CD4-positive, alpha-beta T cell treated with Interleukin-4 for 4 hours (primary cell): Measurements from ENCODE around the gene OPA3.
"Not testable (repeated sequence)": the region's sequence is repeated elsewhere in the genome, so short reads cannot be mapped to it uniquely, and the experiment has no call there.

Experiments
- DNase-seq: peaks from one replicate; pipeline ENCODE4 v3.0.0-alpha.2; 2020

The OPA3 gene

DNA sequence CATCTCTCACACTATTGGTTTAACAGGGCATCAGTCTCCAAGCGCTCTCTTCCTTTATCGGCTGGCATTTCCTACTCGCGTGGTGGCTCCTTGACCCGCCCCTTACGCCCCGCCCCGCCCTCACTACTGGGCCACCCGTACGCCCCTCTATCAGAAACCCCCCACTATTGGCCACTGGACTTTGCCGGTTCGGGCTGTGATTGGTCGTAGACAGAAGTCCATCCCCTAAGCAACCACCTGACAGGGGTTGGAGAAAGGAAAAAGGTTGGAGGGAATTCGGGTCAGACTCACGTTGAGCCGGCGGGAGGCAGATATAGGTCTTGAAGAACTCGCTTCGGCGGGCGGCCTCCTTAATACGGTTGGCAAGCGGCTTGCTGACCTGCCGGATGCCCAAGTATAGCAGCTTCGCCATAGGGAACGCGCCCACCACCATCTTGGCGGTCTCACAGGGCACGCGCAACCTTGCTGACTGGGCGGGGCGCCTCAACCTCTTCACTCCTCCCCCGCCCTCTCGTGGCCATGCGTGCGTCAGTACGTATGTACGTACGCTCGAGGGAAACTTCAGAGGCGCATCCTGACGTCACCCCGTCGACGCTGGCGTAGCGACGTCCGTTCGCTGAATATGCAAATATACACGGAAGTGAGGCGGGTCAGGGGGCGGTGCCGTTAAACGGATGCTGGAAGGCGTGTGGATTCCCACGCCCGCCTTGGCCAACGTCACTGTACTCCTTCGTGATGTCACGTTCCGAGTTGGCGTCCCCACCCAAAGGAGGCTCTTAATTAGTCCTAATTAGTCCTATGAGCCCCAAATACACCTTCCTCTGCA, at the start of gene OPA3:
OPA3 (minus strand) TSS at position 471 of the 826 bp plus-strand sequence; CDS start at position 433, 38 bp downstream.
- DNase-seq: peak; percentile 99

DNA sequence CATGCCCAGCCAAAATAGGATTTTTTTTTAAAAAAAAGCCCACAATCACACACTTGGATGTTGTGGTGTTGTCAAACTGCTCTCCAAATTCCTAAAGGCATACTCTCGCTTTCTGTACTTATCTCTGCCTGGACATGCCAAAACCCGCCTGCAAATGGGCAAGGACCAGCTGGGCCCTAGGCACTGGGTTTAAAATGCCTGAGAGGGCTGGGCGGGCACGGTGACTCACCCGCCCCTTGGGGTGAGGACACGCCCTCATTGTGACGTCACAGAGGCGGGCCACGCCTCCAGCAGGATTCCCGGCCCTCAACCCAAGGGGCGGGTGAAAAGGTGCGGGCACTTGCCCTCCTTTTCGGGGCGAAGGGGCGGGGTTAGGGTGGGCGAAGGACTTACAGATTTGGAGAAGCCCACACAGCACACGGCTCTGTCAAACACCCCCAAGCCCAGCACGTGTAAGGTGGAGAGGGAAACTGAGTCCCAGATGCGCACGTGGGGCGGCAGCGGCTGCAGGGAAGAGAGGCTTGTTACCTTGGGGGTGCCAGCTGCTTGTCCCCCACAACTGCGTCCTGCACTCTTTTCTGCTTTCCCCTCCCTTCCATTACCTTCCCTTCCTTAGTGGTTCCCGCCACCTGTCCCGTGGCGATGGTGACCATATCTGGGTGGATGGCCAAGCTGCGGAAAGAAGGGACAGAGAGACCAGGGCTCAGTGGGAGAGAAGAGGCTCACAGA, 48.0 kb upstream of the OPA3 start:
- DNase-seq: peak; percentile 2

DNA sequence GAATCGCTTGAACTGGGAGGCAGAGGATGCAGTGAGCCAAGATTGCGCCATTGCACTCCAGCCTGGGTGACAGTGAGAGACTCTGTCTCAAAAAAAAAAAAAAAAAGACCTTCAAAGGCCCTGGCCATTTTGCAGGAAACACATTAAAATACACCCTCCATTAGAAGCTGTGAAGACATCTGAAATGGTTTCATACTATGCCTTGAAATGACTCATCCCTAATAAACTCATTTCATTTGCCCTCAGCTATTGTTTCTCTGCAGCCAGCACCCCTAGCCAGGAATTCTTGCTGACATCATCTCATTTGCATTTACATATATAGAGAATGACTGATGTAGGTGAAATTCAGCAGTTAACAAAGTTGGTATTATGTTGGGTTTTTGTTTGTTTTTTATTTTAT, 45.9 kb upstream of the OPA3 start:
- DNase-seq: peak; percentile 9

DNA sequence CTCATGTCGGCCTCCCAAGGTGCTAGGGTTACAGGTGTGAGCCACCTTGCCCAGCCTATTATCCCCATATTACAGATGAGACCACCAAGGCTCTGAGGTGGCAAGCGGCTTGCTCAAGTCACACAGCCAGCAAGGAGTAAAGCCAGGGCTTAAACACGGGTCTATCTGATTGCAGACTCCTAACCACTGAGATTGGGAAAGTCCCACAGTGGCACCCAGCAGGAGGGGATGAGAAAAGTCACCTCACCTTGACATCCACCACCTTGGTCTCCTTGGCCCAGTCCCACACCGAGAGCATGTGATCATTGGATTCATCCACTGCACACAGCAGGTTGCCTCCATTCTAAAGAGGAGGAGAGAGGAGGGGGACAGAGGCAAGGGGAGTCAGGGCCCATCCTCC, 45.1 kb upstream of the OPA3 start:
- DNase-seq: no peak

DNA sequence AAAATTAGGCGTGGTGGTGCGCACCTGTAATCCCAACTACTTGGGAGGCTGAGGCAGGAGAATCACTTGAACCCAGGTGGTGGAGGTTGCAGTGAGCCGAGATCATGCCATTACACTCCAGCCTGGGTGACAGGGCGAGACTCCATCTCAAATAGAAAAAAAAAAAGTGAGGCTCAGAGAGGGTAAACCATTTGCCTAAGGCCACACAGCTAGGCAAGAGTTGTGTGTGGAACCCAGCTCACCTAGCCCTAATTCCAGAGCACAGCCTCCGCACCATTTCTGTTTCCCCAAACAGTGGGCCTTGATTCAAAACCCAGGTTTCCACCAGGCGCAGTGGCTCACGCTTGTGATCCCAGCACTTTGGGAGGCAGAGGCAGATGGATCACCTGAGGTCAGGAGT, 43.6 kb upstream of the OPA3 start:
- DNase-seq: not testable (repeated sequence)

DNA sequence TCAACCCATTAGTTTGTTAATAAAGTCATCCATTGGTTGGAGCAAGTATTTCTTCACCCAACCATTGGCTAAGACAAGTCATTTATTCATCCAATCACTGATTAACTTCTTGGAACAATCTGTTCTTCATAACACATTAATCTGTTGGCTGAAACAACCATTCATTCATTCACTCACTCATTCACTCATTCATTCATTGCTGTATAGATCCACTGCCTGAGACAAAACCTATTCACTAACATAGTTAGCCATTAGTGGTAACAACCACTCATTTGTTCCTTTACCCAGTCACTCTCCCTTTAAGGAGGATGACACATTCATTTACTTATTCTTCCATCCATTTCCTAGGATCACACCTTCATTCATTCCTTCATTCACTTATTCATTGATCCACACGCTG, 39.4 kb upstream of the OPA3 start:
- DNase-seq: no peak

DNA sequence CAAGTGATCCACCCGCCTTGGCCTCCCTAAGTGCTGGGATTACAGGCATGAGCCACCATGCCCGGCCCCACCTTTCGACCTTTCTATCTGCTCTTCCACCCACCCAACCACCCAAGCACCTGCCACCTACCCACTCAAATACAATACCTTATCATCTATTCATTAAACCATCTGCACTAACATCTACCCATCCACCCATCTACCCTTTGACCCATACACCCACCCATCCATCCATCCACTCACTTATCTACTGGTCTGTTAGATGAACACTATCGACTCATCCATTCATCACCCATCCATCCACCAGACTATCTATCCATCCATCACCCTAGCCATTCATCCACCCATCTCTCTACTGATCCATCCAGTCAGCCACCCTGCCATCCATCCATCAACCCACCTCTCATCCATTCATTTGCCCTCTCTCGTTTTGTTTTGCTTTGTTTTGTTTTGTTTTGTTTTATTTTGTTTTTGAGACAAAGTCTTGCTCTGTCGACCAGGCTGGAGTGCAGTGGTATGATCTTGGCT, 37.4 kb upstream of the OPA3 start:
- DNase-seq: no peak

DNA sequence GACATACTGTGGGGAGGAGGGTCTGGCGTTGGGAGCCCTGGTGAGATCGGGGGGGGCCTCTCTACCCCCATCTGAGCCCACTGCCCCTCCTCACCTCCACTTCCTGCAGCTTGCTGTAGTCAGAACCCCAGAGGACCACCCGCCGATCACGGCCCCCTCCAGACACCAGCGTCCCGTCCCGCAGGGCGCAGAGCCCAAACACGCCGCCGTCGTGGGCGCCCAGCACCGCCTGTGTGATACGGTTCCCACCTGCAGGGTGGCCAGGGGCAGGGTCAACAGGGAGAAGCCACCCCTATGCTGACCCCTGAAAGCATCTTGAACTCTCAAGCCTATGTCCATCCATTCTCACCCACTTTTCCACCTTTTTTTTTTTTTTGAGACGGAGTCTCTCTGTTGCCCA, 36.8 kb upstream of the OPA3 start:
- no peak for DNase-seq

DNA sequence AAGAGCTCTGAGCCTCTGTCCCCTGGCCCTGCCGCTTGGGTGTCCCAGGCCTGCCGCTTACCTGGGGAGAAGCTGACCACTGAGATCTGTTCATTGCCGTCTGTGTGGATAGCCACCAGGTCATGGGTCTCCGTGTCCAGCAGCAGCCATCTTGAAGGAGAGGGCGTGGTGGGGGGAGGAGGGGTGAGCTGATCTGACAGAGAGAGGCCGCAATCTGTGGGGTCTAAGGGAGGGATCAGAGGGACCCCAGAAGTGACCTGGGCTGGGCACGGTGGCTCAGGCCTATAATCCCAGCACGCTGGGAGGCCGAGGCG, 32.1 kb upstream of the OPA3 start:
- no peak for DNase-seq

DNA sequence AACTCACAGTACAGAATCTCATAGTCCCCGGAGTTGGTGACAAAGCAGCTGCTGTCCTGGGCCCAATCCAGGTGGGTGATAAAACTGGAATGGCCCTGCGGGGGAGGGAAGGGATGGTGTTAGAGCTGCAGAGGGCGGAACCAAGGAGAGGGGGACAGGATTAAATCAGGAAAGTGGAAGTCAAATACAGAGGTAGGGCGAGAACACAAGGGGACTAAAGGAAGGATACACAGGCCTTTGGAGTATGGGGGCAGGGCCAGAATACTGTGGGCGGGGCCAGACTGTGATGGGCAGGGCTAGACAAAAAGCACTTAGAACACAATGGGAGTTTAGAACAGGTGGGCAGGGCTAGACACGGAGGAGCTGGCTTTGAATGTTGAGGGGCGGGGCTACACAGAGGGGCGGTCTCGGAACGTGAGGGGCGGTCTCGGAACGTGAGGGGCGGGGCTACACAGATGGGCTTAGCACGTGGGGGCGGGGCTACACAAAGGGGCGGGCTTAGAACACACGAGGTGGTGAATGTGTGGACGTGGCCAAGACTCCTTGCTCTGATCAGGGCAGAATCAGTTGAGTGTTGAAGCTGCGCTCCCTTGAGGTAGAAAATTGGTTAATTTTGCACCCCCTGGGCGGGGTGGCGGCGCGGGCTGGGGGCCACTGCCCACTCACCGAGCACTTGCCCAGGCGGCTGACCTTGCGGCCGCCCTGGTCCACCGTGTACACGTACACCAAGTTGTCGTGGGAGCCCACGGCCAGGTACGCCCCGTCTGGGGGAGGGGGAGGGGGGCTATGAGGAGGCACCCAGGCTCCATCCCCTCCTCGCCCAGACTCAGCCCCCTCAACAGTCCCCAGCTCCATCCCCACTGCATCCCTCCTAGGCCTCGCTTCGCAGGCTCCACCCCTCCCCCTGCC, 31.4 kb upstream of the OPA3 start:
- DNase-seq: peak; percentile 60

DNA sequence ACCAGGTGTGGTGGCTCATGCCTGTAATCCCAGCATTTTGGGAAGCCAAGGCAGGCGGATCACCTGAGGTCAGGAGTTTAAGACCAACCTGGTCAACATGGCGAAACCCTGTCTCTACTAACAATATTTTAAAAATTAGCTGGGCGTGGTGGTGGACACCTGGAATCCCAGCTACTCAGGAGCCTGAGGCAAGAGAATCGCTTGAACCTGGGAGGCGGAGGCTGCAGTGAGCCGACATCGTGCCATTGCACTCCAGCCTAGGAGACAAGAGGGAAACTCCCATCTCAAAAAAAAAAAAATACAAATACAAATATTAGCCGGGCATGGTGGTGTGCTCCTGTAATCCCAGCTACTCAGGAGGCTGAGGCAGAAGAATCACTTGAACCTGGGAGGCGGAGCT, 30.5 kb upstream of the OPA3 start:
- DNase-seq: not testable (repeated sequence)

DNA sequence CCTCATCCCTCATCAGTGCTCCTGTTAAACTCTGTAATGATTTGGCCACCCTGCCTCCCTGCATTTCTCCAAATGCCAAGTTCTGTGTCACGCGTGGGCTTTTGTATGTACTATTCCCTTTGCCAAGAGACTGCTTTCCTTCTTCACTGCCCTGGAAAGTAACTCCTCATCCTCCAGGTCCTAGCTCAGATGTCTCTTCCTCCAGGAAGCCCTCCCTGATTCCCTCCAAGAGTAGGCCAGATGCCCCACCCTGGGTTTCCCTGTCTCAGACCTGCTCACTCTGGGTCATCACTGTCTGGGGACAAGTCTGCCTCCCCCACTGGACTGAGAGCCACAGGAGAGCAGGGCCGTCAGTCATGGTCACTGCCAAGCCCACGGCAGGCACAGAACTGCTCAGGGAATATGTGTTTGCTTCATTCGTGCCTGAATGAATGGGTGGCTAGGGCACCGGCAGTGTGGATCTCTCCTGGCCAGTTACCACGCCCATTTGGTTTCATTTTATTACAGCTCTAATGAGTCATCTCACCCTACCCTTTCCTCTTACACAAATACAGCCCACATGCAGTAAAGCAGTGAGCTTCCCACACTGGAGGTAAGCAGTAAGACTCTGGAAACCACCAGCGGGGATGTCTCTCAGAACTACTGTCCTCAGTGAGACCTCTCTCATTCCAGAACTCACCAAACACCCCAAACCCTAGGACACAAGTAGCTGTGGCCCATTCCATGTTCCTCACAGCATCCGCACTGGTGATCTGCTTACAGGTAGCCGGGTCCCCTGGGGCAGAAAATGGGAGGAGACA, 29.5 kb upstream of the OPA3 start:
- DNase-seq: peak; percentile 52

DNA sequence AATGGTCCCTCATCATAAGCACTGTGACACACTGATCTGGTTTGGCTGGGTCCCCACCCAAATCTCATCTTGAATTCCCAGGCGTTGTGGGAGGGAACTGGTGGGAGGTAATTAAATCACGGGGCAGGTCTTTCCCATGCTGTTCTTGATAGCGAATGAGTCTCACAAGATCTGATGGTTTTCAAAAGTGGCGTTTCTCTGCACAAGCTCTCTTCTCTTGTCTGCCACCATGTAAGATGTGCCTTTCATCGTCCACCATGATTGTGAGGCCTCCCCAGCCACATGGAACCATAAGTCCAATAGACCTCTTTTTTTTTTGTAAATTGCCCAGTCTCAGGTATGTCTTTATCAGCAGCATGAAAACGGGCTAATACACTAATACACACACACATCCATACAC, 24.3 kb upstream of the OPA3 start:
- DNase-seq: no peak

DNA sequence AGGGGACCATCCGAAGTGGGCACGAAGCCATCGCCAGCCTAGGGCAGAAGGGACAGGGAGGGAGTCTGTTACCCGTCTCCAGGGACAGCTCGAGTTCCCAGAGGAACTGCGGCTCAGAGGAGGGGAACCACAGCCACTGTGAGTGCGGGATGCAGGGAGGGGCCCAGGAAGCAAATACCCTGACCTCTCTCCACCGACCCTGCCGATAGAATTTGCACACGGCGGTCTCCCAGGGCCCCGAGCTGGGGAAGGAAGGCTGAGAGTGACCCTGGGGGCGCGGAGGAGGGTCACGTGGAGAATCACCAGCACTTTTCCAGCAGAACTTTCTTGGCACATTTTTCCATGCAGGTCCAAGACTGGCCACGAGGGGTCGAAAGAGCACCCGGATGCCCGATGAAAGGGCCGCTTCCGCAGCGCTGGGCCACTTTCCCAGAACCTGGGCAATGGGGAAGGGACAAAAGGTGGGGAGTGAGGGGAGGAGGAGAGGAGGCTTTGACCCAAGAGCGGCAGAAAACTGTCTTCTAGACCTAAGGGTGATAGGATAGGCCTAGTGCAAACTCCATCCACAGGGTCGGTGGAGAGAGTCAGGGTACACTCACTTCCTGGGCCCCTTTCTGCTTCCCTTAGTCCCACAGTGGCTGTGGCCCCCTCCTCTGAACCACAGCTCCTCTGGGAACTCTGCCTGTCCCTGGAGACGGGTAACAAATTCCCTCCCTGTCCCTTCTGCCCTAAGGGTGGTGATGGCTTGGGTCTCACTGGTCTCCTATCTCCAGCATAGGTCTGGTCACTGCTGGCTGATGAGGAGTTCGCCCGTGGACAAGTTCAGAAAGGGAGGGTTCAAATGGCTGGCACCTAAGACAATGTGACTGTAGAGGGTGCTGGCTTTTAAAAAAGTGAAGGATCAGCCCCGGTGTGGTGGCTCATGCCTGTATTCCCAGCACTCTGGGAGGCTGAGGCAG, 22.7 kb upstream of the OPA3 start:
- DNase-seq: peak; percentile 39

DNA sequence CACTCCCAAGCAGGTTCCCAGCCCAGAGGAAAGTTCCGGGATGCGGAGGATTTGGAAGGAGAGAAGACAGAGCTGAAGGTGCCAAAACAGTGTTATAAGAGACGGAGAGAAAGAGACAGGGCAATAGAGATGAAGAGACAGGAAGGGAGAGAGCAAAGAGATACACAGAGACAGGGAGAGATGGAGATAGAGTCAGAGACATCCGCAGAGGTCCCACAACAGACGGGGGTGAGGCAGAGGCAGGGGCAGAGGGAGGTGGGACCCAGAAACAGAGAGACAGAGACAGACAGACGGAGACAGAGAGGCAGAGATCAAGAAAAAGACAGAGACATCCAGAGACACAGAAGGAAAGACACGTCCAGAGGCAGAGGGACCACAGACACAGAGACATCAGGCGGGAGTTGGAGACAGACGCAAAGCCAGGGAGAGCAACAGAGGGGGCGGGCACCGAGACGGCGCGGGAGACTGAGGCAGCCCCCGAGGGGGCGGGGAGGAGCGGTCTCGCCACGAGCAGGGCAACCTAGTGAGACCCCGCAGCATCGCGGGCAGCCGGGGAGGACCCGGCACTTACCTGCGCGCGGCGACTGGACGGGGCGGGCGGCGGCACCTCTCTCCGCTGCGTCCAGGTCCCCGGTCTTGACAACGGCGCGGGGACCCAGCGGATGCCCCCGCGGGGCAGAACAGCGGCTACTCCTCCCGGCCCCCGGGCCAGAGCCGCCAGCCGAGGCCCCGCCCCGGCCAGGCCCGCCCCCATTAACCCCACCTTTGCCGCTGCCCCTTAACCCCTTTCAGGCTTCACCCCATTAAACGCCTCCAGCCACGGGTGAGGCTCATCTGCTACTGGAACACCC, 17.1 kb upstream of the OPA3 start, which contains the start of gene GPR4:
GPR4 (minus strand) TSS at position 689 of the 851 bp plus-strand sequence. CDS start 10,346 bp downstream, outside the sequence.
- no peak for DNase-seq

DNA sequence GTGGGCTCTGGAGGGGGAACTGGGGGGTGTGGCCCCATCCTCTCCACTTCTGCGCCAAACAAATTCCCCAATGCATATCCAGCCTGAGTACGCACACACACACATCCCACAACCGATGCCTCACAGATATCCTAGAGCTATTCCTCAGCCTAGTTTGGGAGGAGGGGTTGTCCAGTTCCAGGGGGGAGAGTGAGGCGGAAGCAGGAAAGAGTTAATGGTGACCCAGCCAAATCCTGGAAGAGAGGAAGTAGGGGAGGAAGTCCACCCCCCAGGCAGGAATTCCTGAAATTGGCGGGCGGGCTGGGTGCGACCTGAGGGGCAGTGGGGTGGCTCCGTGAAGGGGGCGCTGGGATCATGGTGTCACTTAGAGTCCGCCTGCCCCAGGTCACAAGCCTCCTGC, 16.5 kb upstream of the OPA3 start:
- DNase-seq: no peak

DNA sequence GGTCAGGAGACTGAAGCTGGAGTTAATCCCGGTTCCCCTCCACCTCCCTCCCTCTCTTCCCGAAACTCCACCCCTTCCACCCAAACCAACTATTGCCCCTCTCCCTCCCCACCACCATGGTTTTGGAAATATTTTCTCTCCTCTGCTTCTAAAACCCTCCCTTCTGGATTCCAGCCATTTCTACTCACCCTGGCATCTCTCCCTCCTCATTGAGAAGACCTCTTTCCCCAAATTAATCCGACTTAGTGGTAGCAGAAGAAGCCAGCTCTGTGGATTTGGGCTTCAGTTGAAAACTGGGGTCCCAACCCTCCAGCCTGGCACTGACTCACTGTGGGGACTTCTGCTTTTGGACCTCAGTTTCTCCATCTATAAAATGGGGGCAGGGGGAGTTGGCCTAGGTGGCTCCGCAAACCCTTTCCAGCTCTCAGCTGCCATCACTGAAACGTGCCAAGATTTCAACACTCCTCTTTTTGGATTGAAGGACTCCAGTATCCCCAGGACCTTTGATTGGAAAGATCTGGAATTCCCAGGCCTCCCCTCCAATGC, 15.8 kb upstream of the OPA3 start:
- no peak for DNase-seq

DNA sequence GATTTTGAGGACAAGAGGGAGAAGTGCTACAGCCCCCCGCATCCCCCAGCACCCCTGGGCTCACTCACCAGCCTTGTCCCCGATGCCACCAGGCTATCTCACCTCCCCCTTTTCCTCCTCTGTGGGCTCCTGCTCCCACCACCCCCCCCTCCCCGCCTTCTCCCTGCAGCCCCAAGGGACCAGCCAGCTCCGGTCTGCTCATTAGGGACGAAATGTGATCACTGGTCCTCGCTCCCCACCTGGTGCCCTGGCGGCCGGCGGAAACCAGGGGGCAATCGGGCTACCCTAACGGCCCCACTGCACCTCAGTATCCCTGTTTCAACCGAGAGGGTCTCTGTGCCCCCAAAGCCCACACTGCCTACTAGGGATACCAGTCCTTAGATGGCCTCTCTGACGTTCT, 14.7 kb upstream of the OPA3 start:
- DNase-seq: no peak

DNA sequence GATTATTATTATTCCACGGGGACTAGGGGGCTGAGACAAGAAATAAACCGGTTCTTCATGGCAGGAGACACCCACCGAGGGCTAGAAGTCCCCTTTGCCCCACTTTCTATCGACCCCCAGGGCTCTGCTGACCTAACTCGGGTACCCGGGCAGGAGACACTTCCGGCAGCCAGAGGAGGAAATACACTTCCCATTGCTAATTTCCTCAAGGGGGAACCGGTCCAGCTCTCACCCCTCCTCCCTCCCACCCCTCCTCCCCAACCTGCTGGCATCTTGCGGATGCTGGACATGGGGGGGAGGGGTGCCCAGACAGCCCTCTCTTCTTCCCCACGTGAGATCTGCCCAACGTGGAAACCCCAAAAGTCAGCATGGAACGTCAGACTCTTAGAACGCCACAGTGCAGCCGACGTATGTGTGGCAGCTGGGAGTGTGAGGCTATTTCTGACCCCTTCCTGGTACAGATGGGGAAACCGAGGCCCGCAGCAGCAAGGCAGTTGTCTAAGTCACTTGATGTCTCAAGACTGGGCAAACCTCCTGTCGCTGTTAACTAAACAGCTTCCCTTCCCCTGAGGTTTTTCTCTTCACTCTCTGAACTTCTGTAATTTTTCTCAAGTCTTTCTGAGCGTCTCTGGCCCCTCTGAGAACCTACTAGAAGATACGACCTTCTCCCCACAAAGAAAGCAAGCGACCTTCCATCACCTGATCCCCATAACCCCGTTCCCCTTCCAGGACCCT, 13.8 kb upstream of the OPA3 start:
- DNase-seq: peak; percentile 1
